ENCODE data around the gene MRPL37.

The MRPL37 gene

GRCh38 chr1:54221867-54222484 lies 22.0 kb downstream of the MRPL37 start:
- TF ChIP-seq, protein P1, sequence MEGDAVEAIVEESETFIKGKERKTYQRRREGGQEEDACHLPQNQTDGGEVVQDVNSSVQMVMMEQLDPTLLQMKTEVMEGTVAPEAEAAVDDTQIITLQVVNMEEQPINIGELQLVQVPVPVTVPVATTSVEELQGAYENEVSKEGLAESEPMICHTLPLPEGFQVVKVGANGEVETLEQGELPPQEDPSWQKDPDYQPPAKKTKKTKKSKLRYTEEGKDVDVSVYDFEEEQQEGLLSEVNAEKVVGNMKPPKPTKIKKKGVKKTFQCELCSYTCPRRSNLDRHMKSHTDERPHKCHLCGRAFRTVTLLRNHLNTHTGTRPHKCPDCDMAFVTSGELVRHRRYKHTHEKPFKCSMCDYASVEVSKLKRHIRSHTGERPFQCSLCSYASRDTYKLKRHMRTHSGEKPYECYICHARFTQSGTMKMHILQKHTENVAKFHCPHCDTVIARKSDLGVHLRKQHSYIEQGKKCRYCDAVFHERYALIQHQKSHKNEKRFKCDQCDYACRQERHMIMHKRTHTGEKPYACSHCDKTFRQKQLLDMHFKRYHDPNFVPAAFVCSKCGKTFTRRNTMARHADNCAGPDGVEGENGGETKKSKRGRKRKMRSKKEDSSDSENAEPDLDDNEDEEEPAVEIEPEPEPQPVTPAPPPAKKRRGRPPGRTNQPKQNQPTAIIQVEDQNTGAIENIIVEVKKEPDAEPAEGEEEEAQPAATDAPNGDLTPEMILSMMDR (IDR thresholded peaks at IDR 0.05; ENCODE audit: insufficient read depth, low read length, poor library complexity, severe bottlenecking): no peak
- H3K36me3 ChIP-seq (ENCODE audit: control insufficient read depth, insufficient read depth, low read length): peaks cover 20% of the 10 kb centered on the region
- no peak overlapping the region for H3K4me3 ChIP-seq (replicated peaks; ENCODE audit: low read depth, low read length)
- no peak for DNase-seq (ENCODE audit: extremely low read depth, insufficient read length)
- no peaks in the 10 kb centered on the region for H3K27me3 ChIP-seq (replicated peaks; ENCODE audit: control insufficient read depth, insufficient read depth, low read length)

DNA sequence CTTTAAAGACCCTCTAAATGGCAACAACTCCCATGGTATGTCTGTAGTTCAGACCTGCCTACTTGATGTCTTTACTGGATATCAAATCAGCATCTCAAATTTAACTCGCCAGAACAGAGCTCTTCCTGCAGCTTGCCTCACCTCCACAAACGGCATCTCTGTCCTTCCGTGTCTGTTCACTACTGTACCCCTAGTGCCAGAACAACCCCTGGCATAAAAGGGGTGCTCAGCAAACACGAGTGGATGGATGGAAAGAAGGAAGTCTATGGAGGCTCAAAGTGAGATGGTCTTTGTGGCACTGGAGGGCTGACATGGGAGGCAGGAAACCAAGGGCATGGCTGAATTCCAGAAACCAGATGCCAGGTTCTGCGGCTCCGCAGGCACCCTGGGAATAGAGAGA lies 22.7 kb downstream of the MRPL37 start:
- H3K4me3 ChIP-seq (replicated peaks; ENCODE audit: low read depth, low read length): no peak overlapping the region
- H3K36me3 ChIP-seq (ENCODE audit: control insufficient read depth, insufficient read depth, low read length): peaks cover 16% of the 10 kb centered on the region
- TF ChIP-seq, protein P1 (IDR thresholded peaks at IDR 0.05; ENCODE audit: insufficient read depth, low read length, poor library complexity, severe bottlenecking): no peak
- no peak for DNase-seq (ENCODE audit: extremely low read depth, insufficient read length)
- no peaks in the 10 kb centered on the region for H3K27me3 ChIP-seq (replicated peaks; ENCODE audit: control insufficient read depth, insufficient read depth, low read length)

DNA sequence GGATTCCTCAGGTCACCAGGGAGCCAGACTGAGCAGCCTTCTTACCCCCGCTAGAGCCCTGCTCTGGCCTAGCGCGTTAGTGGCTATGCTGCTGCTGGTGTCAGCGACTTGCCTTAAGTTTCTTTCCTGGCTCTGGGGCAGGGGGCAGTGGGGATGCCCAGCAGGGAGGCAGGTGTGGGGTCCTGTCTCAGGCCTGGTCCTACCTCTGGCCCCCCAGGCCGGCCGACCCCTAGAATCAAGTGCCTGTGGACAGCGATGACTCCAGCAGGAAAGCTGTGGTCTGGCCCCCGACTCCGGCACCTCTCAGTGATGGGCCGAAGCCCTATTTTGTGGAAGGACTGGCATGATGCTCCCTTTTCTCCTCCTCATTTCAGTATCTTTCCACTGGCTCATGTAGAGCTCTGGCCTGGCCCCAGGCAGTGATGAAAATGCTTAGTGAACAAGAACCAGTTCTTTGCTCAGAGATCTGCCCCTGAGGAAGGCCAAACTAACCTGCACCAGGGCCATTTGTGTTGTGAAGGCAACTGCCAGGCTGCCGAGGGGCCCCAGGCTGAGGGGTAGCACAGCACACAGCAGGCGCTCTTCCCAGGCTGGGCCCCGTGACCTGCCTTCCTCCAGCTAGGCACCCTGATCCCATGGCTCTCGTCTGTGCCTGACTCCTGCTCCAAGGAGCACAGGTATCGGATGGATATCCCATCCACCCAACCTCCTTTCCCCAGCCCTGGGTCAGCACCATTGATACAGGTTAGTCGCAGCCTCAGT lies 23.7 kb downstream of the MRPL37 start:
- H3K36me3 ChIP-seq (ENCODE audit: control insufficient read depth, insufficient read depth, low read length): peaks cover 11% of the 10 kb centered on the region
- no peaks in the 10 kb centered on the region for H3K27me3 ChIP-seq (replicated peaks; ENCODE audit: control insufficient read depth, insufficient read depth, low read length)
- TF ChIP-seq, protein P1 (IDR thresholded peaks at IDR 0.05; ENCODE audit: insufficient read depth, low read length, poor library complexity, severe bottlenecking): no peak
- no peak for DNase-seq (ENCODE audit: extremely low read depth, insufficient read length)
- H3K4me3 ChIP-seq (replicated peaks; ENCODE audit: low read depth, low read length): no peak overlapping the region

DNA sequence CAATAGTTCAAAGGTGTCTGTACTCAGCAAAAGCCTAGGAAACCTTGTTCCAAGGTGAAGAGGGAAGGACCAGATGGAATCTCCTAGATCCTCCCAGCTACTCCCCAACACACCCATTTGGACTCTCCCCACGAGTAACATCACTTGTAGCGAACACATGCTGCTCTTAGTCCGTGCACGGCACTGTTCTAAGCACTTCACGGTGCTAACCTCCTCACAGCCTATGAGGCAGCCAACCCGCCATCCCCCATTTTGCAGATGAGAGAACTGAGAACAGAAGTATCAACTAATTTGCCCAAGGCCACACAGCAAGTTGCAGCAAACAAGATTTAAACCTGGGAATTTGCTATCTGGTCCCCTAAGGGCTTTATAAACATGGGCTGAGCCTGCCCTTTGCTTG lies 24.3 kb downstream of the MRPL37 start:
- no peak overlapping the region for H3K4me3 ChIP-seq (replicated peaks; ENCODE audit: low read depth, low read length)
- no peak for DNase-seq (ENCODE audit: extremely low read depth, insufficient read length)
- no peaks in the 10 kb centered on the region for H3K27me3 ChIP-seq (replicated peaks; ENCODE audit: control insufficient read depth, insufficient read depth, low read length)
- TF ChIP-seq, protein P1 (IDR thresholded peaks at IDR 0.05; ENCODE audit: insufficient read depth, low read length, poor library complexity, severe bottlenecking): no peak
- H3K36me3 ChIP-seq (ENCODE audit: control insufficient read depth, insufficient read depth, low read length): peaks cover 7% of the 10 kb centered on the region

GRCh38 chr1:54225378-54225777 lies 25.4 kb downstream of the MRPL37 start:
- TF ChIP-seq, protein P1 (IDR thresholded peaks at IDR 0.05; ENCODE audit: insufficient read depth, low read length, poor library complexity, severe bottlenecking): no peak
- H3K4me3 ChIP-seq (replicated peaks; ENCODE audit: low read depth, low read length): no peak overlapping the region
- DNase-seq (ENCODE audit: extremely low read depth, insufficient read length): no peak
- H3K36me3 ChIP-seq (ENCODE audit: control insufficient read depth, insufficient read depth, low read length): peaks cover 3% of the 10 kb centered on the region
- H3K27me3 ChIP-seq (replicated peaks; ENCODE audit: control insufficient read depth, insufficient read depth, low read length): no peaks in the 10 kb centered on the region

Data from GM06990 (cell line).